ENCODE measurements around the gene NDRG3. TPM values are rescaled to one million over a fixed set of nuclear protein-coding genes. Genes with fewer than 3 reads are reported as not detected.

Gene NDRG3
- total RNA-seq, 1 experiment from 2014 or later = 23.6 TPM

- Histone ChIP-seq H3K79me1 (ENCODE audit: insufficient read depth, low read depth, low read length, poor library complexity, severe bottlenecking) (no peaks in the 10 kb centered on the region), H3K27me3 (ENCODE audit: insufficient read depth, low read length) (no peaks in the 10 kb centered on the region), H3K4ac (ENCODE audit: low read depth, low read length) (no peak overlapping the region), H3K9ac (ENCODE audit: extremely low read depth, insufficient read length, low read length) (no peak overlapping the region), H3K4me2 (ENCODE audit: insufficient read depth, insufficient read length, low read length) (no peak overlapping the region), H3K18ac (ENCODE audit: insufficient read length, low read depth, low read length) (no peak overlapping the region), H2BK5ac (ENCODE audit: insufficient read length, low read length) (no peak overlapping the region), H3K27ac (ENCODE audit: insufficient read length, low read depth, low read length) (no peak overlapping the region), H2AK5ac (ENCODE audit: insufficient read length, low read length) (no peak overlapping the region), H4K8ac (replicated peaks; ENCODE audit: insufficient read length, low read depth, low read length) (no peak overlapping the region), H3K23ac (ENCODE audit: insufficient read length, low read depth, low read length) (no peak overlapping the region), H3K23me2 (ENCODE audit: insufficient read length, low read depth, low read length, poor library complexity, severe bottlenecking) (no peaks in the 10 kb centered on the region), H2BK20ac (ENCODE audit: low read depth, low read length, poor library complexity, severe bottlenecking) (no peak overlapping the region), H2BK12ac (ENCODE audit: insufficient read length, low read depth, low read length) (no peak overlapping the region), H2BK120ac (ENCODE audit: low read depth, low read length, poor library complexity, severe bottlenecking) (no peak overlapping the region), H3K56ac (ENCODE audit: insufficient read length, low read depth, low read length) (no peak overlapping the region), H4K5ac (ENCODE audit: insufficient read length, low read depth, low read length) (no peak overlapping the region), H3K79me2 (ENCODE audit: insufficient read depth, low read length) (no peaks in the 10 kb centered on the region), H3K4me1 (ENCODE audit: insufficient read depth, low read length) (no peaks in the 10 kb centered on the region; the same call in 1 of the 2 replicates), H4K91ac (ENCODE audit: insufficient read length, low read depth, low read length) (no peak overlapping the region), H3T11ph (ENCODE audit: low read length) (no peak overlapping the region), H3K14ac (ENCODE audit: insufficient read depth, low read length) (no peak overlapping the region), H3K9me3 (ENCODE audit: control insufficient read depth, low read depth, low read length) (no peaks in the 10 kb centered on the region), H4K20me1 (ENCODE audit: control insufficient read depth, insufficient read depth, insufficient read length) (no peaks in the 10 kb centered on the region), H2BK15ac (ENCODE audit: low read depth, low read length) (no peak overlapping the region), H2AFZ (ENCODE audit: low read length) (no peak overlapping the region)
- WGBS (ENCODE audit: extremely low coverage, insufficient read length, low lambda C conversion rate) = no CpG with 5 or more reads among the region's 3 CpGs
- DNase-seq = no peak
- H3K9me3 Mint-ChIP-seq = no peaks in the 10 kb centered on the region
- peak overlapping the region in 1 of 3 experiments; percentile 34; a peak in 3 of 7 replicates for H3K27ac Mint-ChIP-seq
- TF ChIP-seq CTCF (conservative IDR thresholded peaks at IDR 0.05) = no peak
- H3K27me3 Mint-ChIP-seq (ENCODE audit: low read depth) = no peaks in the 10 kb centered on the region
- H3K36me3 Mint-ChIP-seq (ENCODE audit: insufficient read depth in 1 of 3, low read depth in 3 of 3) = no peaks in the 10 kb centered on the region
- H3K4me3 Mint-ChIP-seq = no peak overlapping the region
- H3K4me1 Mint-ChIP-seq = peaks cover 6 to 8% of the 10 kb centered on the region in 2 experiments; a peak in 3 of 4 replicates
Measured at GRCh38 chr20:36632147-36632486, 113.8 kb downstream of the NDRG3 start.
